HL-60 (cell line): ENCODE measurements around the gene CCDC51.
A peak's percentile ranks its signal among the peaks of the same experiment; 100 is the strongest.

ENCODE experiments used
- DNase-seq, 2 experiments: peaks; one replicate each; pipeline ENCODE4 v3.0.0-alpha.2; 2010 to 2020; ENCODE audit warnings: low read depth in 1 of 2, low spot score in 1 of 2
- H3K27ac ChIP-seq: fragments of 250-450 bp; sonication (Bioruptor Pico); replicated peaks from 2 replicates; pipeline ENCODE4 v1.5.1; 2020; ENCODE audit warnings: mild to moderate bottlenecking, moderate library complexity
- H3K27me3 ChIP-seq: fragments of 250-450 bp; sonication (Bioruptor Pico); 2 replicates; pipeline ENCODE4 v1.5.1; 2021; ENCODE audit warnings: mild to moderate bottlenecking, moderate library complexity; ENCODE audit not compliant: insufficient read depth, poor library complexity, severe bottlenecking
- H3K4me3 ChIP-seq: replicated peaks from 2 replicates; pipeline ENCODE4 v1.5.1; 2011; ENCODE audit warnings: mild to moderate bottlenecking, control low read depth, low read length; ENCODE audit not compliant: insufficient read depth
- GABPA ChIP-seq: IDR thresholded peaks from 2 replicates; pipeline ENCODE4 v1.6.1; 2012; ENCODE audit warnings: low read depth
- POLR2AphosphoS5 ChIP-seq: IDR thresholded peaks from 2 replicates; pipeline ENCODE4 v1.6.1; 2012; ENCODE audit warnings: low read depth
- SPI1 ChIP-seq: IDR thresholded peaks from 2 replicates; pipeline ENCODE4 v1.6.1; 2012; ENCODE audit warnings: low read depth, mild to moderate bottlenecking, borderline replicate concordance
- TF ChIP-seq, protein P1 (sequence below): IDR thresholded peaks from one replicate; pipeline ENCODE4 v1.5.1; 2011; ENCODE audit warnings: low read length, control low read depth, inconsistent platforms; ENCODE audit not compliant: insufficient read depth
- TF ChIP-seq, protein P2 (sequence below): IDR thresholded peaks from 2 replicates; pipeline ENCODE4 v1.6.1; 2012; ENCODE audit warnings: low read depth; ENCODE audit not compliant: insufficient replicate concordance

Gene CCDC51

GRCh38 chr3:48468329-48468731 lies 28.4 kb upstream of the CCDC51 start:
- no peaks in the 10 kb centered on the region for H3K27me3 ChIP-seq
- H3K27ac ChIP-seq: no peak overlapping the region
- TF ChIP-seq SPI1 (no peak), POLR2AphosphoS5 (no peak)
- TF ChIP-seq, protein P1, sequence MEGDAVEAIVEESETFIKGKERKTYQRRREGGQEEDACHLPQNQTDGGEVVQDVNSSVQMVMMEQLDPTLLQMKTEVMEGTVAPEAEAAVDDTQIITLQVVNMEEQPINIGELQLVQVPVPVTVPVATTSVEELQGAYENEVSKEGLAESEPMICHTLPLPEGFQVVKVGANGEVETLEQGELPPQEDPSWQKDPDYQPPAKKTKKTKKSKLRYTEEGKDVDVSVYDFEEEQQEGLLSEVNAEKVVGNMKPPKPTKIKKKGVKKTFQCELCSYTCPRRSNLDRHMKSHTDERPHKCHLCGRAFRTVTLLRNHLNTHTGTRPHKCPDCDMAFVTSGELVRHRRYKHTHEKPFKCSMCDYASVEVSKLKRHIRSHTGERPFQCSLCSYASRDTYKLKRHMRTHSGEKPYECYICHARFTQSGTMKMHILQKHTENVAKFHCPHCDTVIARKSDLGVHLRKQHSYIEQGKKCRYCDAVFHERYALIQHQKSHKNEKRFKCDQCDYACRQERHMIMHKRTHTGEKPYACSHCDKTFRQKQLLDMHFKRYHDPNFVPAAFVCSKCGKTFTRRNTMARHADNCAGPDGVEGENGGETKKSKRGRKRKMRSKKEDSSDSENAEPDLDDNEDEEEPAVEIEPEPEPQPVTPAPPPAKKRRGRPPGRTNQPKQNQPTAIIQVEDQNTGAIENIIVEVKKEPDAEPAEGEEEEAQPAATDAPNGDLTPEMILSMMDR: no peak
- TF ChIP-seq, protein P2, sequence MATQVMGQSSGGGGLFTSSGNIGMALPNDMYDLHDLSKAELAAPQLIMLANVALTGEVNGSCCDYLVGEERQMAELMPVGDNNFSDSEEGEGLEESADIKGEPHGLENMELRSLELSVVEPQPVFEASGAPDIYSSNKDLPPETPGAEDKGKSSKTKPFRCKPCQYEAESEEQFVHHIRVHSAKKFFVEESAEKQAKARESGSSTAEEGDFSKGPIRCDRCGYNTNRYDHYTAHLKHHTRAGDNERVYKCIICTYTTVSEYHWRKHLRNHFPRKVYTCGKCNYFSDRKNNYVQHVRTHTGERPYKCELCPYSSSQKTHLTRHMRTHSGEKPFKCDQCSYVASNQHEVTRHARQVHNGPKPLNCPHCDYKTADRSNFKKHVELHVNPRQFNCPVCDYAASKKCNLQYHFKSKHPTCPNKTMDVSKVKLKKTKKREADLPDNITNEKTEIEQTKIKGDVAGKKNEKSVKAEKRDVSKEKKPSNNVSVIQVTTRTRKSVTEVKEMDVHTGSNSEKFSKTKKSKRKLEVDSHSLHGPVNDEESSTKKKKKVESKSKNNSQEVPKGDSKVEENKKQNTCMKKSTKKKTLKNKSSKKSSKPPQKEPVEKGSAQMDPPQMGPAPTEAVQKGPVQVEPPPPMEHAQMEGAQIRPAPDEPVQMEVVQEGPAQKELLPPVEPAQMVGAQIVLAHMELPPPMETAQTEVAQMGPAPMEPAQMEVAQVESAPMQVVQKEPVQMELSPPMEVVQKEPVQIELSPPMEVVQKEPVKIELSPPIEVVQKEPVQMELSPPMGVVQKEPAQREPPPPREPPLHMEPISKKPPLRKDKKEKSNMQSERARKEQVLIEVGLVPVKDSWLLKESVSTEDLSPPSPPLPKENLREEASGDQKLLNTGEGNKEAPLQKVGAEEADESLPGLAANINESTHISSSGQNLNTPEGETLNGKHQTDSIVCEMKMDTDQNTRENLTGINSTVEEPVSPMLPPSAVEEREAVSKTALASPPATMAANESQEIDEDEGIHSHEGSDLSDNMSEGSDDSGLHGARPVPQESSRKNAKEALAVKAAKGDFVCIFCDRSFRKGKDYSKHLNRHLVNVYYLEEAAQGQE: no peak
- no peak overlapping the region for H3K4me3 ChIP-seq
- no peak for DNase-seq

GRCh38 chr3:48467473-48468267 lies 27.8 kb upstream of the CCDC51 start:
- Histone ChIP-seq H3K4me3 (peak overlapping the region; percentile 57), H3K27ac (no peak overlapping the region), H3K27me3 (no peaks in the 10 kb centered on the region)
- TF ChIP-seq, protein P1: no peak
- TF ChIP-seq, protein P2: no peak
- no peak for DNase-seq

- H3K4me3 ChIP-seq: peak overlapping the region; percentile 57
- DNase-seq: no peak
- TF ChIP-seq SPI1 (no peak), GABPA (no peak), POLR2AphosphoS5 (no peak; the same call in 1 of the 2 replicates)
- TF ChIP-seq, protein P1: no peak
- TF ChIP-seq, protein P2: no peak
- H3K27me3 ChIP-seq: no peaks in the 10 kb centered on the region
- peak overlapping the region; percentile 85 for H3K27ac ChIP-seq
Observed at GRCh38 chr3:48467110-48467454, 27.2 kb upstream of the CCDC51 start.
